Pancreas (tissue), 10 donors: ENCODE data around the gene TESPA1. TPM values are rescaled to one million over a fixed set of nuclear protein-coding genes. Genes with fewer than 3 reads are reported as not detected.

ENCODE experiments used
- ATAC-seq, 4 donors: fragments of 200-7000 bp; cut with Tn5 transposase; one replicate each; pipeline versions ENCODE4 v1.8.0 to v1.9.1; 2020; ENCODE audit warnings: mild to moderate bottlenecking in 4 of 4, moderate library complexity in 4 of 4
- DNase-seq, 6 donors: peaks; one replicate each; pipeline ENCODE4 v3.0.0-alpha.2; 2020
- FAIRE-seq: peaks from 2 replicates; lab custom pipeline; 2012; peaks lifted over from hg19 to GRCh38; lab: Jason Lieb, UNC
- H3K27ac ChIP-seq, 4 donors: fragments of 200-600 bp; sonication (generic); 1 replicate in 3 of 4; 2 replicates in 1 of 4; pipeline versions ENCODE4 v1.5.0 to v1.8.0; 2020
- H3K27me3 ChIP-seq, 4 donors: fragments of 200-600 bp; one replicate each; pipeline ENCODE4 v1.8.0; 2021
- H3K36me3 ChIP-seq, 3 donors: fragments of 200-600 bp; sonication (generic) in 1 of 3; one replicate each; pipeline versions ENCODE4 v1.5.0 to v1.8.0; 2020 to 2021
- H3K4me1 ChIP-seq, 3 donors: fragments of 200-600 bp; one replicate each; pipeline ENCODE4 v1.8.0; 2021
- H3K4me3 ChIP-seq, 4 donors: fragments of 200-600 bp; sonication (generic) in 2 of 4; one replicate each; pipeline versions ENCODE4 v1.5.0 to v1.8.0; 2020 to 2021
- H3K9me3 ChIP-seq, 4 donors: fragments of 200-600 bp; one replicate each; pipeline ENCODE4 v1.8.0; 2021
- CTCF ChIP-seq, 4 donors: fragments of 200-600 bp; sonication (generic) in 3 of 4; IDR thresholded peaks; one replicate each; pipeline versions ENCODE4 v1.5.0 to v1.8.0; 2021; ENCODE audit warnings: antibody characterized with exemption in 4 of 4
- WGBS, 2 donors: extraction: QIAGEN DNeasy Blood & Tissue Kit; methylation state at CpG; one replicate each; pipeline ENCODE4 v1.1.7; 2013; 5-methylcytosine and 5-hydroxymethylcytosine counted together
- intact Hi-C, 3 donors: fragments of 100-400 bp; cut with DNase I; formaldehyde crosslinking; loops; one replicate each; pipeline versions ENCODE4 v1.11.1 to v1.14.2; 2022
- polyA plus RNA-seq, 2 donors: library from polyadenylated mRNA; stranded (reverse); fragments of 200-250 nt; gene quantifications; one replicate each; pipeline ENCODE4 v1.2.3, GENCODE V29; 2013
- total RNA-seq, 6 donors: library from RNA; stranded (reverse); fragmentation: NEBNext Ultra II Directional in 4 of 6; extraction: Animal tissue kit (Norgen Biotek cat#: 25700) in 4 of 6; gene quantifications; one replicate each; pipeline versions ENCODE4 v1.2.1 to v1.2.4, GENCODE V29; 2021 to 2023
- donor health status: healthy with polysubstance abuse.
- donor health status: DM: no; HTN: no; CAD: no; lungs with moderate emphysema.
- donor health status: DM: no; HTN: no; CAD: no.
- donor health status: control.
- donor health status: control.
- donor health status: Bipolar disorder and iron deficiency.
- donor health status: DM: yes; HTN: yes; CAD: no.
- donor health status: DM: no; HTN: no; CAD: no.
- donor health status: DM: no; HTN: no; CAD: no.
- donor health status: DM: yes; HTN: yes; CAD: no.

TESPA1 gene
- total and polyA plus RNA-seq, 8 donors = 0.08 to 0.60 (median 0.25) TPM

GRCh38 chr12:54917001-54917488, 67.5 kb downstream of the TESPA1 start:
- Histone ChIP-seq H3K4me1 (no peaks in the 10 kb centered on the region), H3K27ac (no peak overlapping the region), H3K4me3 (no peak overlapping the region), H3K27me3 (no peaks in the 10 kb centered on the region), H3K9me3 (no peaks in the 10 kb centered on the region), H3K36me3 (no peaks in the 10 kb centered on the region)
- ATAC-seq (no peak), DNase-seq (no peak), FAIRE-seq (no peak)
- TF ChIP-seq CTCF (IDR thresholded peaks at IDR 0.05) = no peak
- intact Hi-C loops = no loop called here
- 73 to 86% methylated on average over 21 of the region's 21 CpGs for WGBS, 2 donors

Other genes with a start within 250 kb of the TESPA1 start
- not detected for gene MUCL1, start 130.2 kb downstream of the TESPA1 start, total RNA-seq
- gene MUCL1, start 130.2 kb downstream of the TESPA1 start, polyA plus RNA-seq = not detected
- not detected for gene NEUROD4, start 35.2 kb upstream of the TESPA1 start, total RNA-seq
- under 1 TPM in 1 of 2 donors, not detected in 1; 0.02 TPM for gene NEUROD4, start 35.2 kb upstream of the TESPA1 start, polyA plus RNA-seq
- not detected for gene OR9K2, start 141.6 kb upstream of the TESPA1 start, total RNA-seq
- not detected for gene OR9K2, start 141.6 kb upstream of the TESPA1 start, polyA plus RNA-seq
- not detected for gene OR10A7, start 236.3 kb upstream of the TESPA1 start, total RNA-seq
- not detected for gene OR10A7, start 236.3 kb upstream of the TESPA1 start, polyA plus RNA-seq